ENCODE results near the gene C15orf39. TPM values are rescaled to one million over a fixed set of nuclear protein-coding genes. Genes with fewer than 3 reads are reported as not detected.

Gene C15orf39
- total and polyA plus RNA-seq, 7 donors = 4.9 to 20.2 (median 9.5) TPM

DNA sequence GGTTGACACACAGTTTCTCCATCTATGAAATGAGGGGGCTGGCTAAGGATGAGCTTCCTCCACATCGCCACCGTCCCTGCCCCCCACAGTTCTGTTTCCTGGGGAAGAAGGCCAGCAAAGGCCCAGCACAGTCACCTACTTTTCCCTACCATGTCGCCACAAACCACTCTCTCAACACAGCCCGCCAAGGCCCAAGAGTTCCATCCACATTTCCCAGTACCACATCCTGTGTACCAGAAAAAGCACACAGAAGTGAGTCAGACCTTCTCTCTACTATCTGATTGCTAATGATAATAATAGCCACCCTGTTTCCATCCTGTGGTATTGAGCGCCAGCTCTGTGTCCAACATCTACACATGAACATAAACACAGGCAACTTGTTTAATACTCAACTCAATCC lies 30.3 kb upstream of the C15orf39 start:
- Histone ChIP-seq H3K27me3 (no peaks in the 10 kb centered on the region), H3K4me1 (peaks cover 0 to 13% (median 10%) of the 10 kb centered on the region in 4 donors), H3K27ac (no peak overlapping the region), H3K36me3 (no peaks in the 10 kb centered on the region), H3K9me3 (no peaks in the 10 kb centered on the region), H3K4me3 (no peak overlapping the region)
- no peak for DNase-seq
- TF ChIP-seq POLR2AphosphoS5 (IDR thresholded peaks at IDR 0.05) (no peak), POLR2A (IDR thresholded peaks at IDR 0.05) (no peak), EP300 (IDR thresholded peaks at IDR 0.05) (no peak)
- TF ChIP-seq, protein P1, sequence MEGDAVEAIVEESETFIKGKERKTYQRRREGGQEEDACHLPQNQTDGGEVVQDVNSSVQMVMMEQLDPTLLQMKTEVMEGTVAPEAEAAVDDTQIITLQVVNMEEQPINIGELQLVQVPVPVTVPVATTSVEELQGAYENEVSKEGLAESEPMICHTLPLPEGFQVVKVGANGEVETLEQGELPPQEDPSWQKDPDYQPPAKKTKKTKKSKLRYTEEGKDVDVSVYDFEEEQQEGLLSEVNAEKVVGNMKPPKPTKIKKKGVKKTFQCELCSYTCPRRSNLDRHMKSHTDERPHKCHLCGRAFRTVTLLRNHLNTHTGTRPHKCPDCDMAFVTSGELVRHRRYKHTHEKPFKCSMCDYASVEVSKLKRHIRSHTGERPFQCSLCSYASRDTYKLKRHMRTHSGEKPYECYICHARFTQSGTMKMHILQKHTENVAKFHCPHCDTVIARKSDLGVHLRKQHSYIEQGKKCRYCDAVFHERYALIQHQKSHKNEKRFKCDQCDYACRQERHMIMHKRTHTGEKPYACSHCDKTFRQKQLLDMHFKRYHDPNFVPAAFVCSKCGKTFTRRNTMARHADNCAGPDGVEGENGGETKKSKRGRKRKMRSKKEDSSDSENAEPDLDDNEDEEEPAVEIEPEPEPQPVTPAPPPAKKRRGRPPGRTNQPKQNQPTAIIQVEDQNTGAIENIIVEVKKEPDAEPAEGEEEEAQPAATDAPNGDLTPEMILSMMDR (IDR thresholded peaks at IDR 0.05) = no peak
- intact Hi-C loops (cut with DNase I) = no loop called here
- 62 to 83% methylated on average over 5 of the region's 5 CpGs for WGBS, 2 donors

DNA sequence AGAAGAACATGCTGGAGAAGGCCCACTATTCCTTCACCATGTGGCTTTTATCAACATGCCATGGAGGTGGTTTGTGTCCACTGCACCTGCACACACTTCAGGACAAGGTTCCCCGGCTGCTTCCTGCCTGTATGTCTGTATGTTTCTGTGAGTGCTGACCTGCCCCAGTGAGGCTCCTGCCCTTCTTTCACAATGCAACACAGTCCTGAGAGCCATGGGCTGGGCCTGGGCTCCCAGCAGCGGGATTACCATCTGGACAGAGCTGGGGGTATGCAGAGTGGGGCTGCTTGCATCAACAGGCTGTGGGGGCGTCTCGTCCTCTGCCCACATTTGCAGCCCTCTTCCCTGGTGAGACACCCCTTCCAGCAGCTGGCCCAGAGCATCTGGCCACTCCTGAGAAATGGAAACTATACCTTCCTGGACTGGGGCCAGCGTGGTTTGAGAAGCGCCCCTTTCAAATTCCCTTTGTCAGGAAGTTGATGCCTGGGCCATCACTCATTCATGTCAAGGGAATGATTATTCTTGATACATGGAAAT lies 29.3 kb upstream of the C15orf39 start:
- intact Hi-C loops (cut with DNase I) = no loop called here
- no peaks in the 10 kb centered on the region for H3K36me3 ChIP-seq

DNA sequence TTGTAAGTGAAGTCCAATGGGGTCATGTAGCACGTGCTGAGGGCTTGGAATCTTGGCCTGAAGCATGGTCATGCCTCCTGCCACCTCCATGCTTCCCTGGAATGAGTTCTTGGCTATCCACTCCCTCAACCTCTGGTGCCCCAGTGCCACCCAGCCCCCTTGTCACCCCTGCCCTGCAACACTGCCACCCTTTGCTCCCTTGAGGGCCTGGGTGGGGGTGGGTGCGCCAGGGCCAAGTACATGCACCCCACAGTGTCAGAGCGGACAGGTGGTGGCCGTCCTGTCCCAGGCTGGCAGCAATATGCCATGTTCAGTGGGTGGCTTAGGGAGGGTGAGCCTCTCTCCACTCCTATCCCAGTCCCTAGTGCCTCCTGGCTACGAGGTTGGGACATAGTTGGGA lies 27.6 kb upstream of the C15orf39 start:
- no peak for TF ChIP-seq POLR2A (IDR thresholded peaks at IDR 0.05)
- TF ChIP-seq EP300 (IDR thresholded peaks at IDR 0.05) = no peak
- TF ChIP-seq POLR2AphosphoS5 (IDR thresholded peaks at IDR 0.05) = no peak
- TF ChIP-seq, protein P1 (IDR thresholded peaks at IDR 0.05) = no peak
- intact Hi-C loops (cut with DNase I) = no loop called here
- Histone ChIP-seq H3K9me3 (no peaks in the 10 kb centered on the region), H3K36me3 (no peaks in the 10 kb centered on the region), H3K27ac (no peak overlapping the region), H3K4me1 (peaks cover 0 to 40% (median 36%) of the 10 kb centered on the region in 4 donors), H3K27me3 (no peaks in the 10 kb centered on the region), H3K4me3 (no peak overlapping the region)
- peak; percentile 41 for DNase-seq
- 96 to 97% methylated on average over 5 of the region's 5 CpGs for WGBS, 2 donors

More for the DNA sequence above, 29.3 kb upstream of the C15orf39 start:
- DNase-seq = no peak
- whole genome bisulfite sequencing, 2 donors = 86 to 90% methylated on average over 6 of the region's 6 CpGs
- no peak for TF ChIP-seq POLR2AphosphoS5 (IDR thresholded peaks at IDR 0.05)
- no peak for TF ChIP-seq POLR2A (IDR thresholded peaks at IDR 0.05)
- TF ChIP-seq EP300 (IDR thresholded peaks at IDR 0.05) = no peak
- TF ChIP-seq, protein P1 (IDR thresholded peaks at IDR 0.05) = no peak
- Histone ChIP-seq H3K27me3 (no peaks in the 10 kb centered on the region), H3K9me3 (no peaks in the 10 kb centered on the region), H3K4me1 (peaks cover 0 to 22% (median 19%) of the 10 kb centered on the region in 4 donors), H3K27ac (no peak overlapping the region), H3K4me3 (no peak overlapping the region)

DNA sequence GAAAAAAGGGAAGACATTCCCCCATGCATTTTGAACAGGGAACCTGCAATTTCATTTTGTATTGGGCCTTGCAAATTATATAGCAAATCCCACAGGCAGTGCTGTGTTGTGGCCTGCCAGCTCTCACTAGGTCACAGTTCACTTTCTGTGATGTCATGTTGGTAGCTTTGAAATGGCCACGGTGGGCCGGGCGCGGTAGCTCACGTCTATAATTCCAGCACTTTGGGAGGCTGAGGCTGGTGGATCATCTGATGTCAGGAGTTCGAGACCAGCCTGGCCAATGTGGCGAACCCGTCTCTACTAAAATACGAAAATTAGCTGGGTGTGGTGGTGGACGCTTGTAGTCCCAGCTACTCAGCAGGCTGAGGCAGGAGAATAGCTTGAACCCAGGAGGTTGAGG lies 27.0 kb upstream of the C15orf39 start:
- H3K27me3 ChIP-seq = no peaks in the 10 kb centered on the region
- H3K9me3 ChIP-seq = no peaks in the 10 kb centered on the region
- H3K4me3 ChIP-seq = no peak overlapping the region
- TF ChIP-seq POLR2AphosphoS5 (IDR thresholded peaks at IDR 0.05) = no peak
- TF ChIP-seq EP300 (IDR thresholded peaks at IDR 0.05) = no peak
- TF ChIP-seq, protein P1 (IDR thresholded peaks at IDR 0.05) = no peak
- TF ChIP-seq POLR2A (IDR thresholded peaks at IDR 0.05) = no peak
- H3K27ac ChIP-seq = no peak overlapping the region
- intact Hi-C loops (cut with DNase I) = loop anchor here (5.0 kb wide), 1 partner anchor 82 kb away; no protein-coding TSS in a partner anchor
- no peaks in the 10 kb centered on the region for H3K36me3 ChIP-seq
- 96 to 98% methylated on average over 10 of the region's 10 CpGs for WGBS, 2 donors
- DNase-seq = no peak
- H3K4me1 ChIP-seq = peaks cover 0 to 46% (median 42%) of the 10 kb centered on the region in 4 donors

DNA sequence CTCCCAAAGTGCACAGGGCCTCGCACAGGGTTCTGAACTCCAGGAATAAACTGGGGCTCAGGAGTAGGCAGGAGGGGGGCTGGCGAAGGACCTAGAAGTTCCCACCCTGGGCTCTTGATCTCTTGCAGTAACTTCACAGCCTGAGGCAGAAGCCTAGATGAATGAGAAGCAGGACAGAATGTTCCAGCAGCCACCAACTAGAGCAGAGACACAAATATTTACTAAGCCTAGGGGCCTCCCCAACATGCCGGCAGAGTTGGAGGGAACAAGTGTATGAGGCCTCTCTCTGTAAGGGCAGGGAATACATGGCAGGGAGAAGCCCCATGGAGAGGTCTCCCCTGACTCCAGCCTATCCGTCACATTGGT lies 25.3 kb upstream of the C15orf39 start:
- no peak overlapping the region for H3K4me3 ChIP-seq
- no peak for DNase-seq
- H3K27me3 ChIP-seq = no peaks in the 10 kb centered on the region
- peaks cover 0 to 62% (median 58%) of the 10 kb centered on the region in 4 donors for H3K4me1 ChIP-seq
- TF ChIP-seq POLR2AphosphoS5 (IDR thresholded peaks at IDR 0.05) (peak in 1 of 4 donors; percentile 52), POLR2A (IDR thresholded peaks at IDR 0.05) (no peak)
- intact Hi-C loops (cut with DNase I) = loop anchor here (5.0 kb wide), 1 partner anchor 84 kb away; no protein-coding TSS in a partner anchor
- no peaks in the 10 kb centered on the region for H3K9me3 ChIP-seq
- H3K36me3 ChIP-seq = no peaks in the 10 kb centered on the region
- WGBS, 2 donors = 85% methylated on average over 4 of the region's 4 CpGs
- H3K27ac ChIP-seq = peak overlapping the region in 3 of 4 donors; percentile 46 to 58 (median 52)
